Left hindlimb (tissue), 1 donor: ENCODE data around the gene STX3.

ENCODE experiments used
- DNase-seq: peaks from one replicate; pipeline ENCODE4 v3.0.0-alpha.2; 2018

STX3 gene

DNA sequence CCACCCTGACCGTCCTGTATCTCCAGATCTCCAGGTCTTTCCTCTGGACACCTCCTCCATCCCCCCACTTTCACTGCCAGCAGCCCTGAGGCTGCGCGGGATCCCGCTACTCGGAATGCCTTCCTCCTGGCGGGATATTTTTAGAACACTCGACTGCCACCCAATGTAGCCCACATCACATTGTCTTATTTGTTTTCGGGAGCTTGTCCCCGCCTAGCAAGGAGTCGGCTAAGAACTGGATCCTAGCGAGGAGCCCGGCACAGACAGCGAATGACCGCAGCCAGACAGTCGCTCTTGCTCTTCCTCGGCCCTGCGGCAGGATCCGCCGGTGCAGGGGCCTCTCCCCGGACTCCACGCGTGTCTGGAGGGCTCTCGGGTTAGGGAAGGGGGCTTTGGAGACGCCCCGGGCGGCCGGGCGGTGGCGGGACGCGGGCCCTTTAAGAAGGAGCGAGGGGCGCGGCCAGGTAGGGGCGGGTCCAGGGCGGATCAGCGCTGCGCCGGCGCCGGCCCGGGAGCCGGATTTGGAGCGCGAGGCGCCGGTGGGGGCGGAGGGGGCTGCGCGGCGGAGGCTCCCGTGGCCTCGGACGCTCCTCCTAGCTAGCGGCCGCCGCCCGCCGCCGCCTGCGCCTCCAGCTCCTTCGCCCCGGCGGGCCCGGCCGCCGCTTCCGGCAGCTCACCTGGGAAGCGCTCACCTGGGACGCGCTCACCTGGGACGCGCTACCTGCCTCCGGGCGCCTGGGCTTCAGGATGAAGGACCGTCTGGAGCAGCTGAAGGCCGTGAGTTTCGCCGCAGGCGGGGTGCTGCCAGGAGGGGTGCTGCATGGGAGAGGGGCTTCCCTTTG is at the start of gene STX3:
TSS of gene STX3 (plus strand) at position 518 of the 842 bp plus-strand sequence. CDS start at position 748, 230 bp downstream.
- peak; percentile 42 for DNase-seq

DNA sequence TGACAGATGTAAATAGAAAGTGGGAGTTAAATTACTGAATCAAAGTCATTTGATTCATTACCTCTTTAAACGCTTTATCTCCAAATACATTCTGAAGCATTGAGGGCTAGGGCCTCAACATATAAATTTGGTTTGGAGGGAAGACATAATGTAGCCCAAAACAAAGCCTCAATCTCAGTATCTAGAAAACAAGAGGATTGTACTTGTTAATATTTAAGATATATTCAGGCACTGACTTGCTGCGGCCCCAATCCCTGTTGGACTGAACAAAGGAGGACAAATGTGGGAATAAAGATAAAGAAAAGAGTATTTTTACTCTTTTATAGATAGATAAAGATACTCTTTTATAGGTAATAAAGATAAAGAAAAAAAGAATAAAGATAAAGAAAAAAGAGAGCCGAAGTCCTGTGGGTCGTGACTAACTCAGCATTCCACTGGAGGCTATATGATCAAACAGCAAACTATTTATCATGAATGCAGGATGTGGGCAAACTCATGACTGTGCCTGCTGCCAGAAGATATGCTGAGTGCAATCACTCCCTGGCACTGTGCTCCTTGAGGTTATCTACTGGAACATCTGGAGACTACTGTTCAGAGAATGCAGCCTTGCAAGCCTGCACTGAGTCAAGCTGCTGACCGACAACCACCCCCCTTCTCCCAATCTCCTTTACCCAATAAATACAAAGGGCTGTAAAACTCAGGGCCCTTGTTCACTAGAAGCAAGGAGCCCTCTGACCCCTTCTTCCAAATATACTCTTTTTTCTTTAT is 48.5 kb upstream of the STX3 start:
- DNase-seq: no peak

DNA sequence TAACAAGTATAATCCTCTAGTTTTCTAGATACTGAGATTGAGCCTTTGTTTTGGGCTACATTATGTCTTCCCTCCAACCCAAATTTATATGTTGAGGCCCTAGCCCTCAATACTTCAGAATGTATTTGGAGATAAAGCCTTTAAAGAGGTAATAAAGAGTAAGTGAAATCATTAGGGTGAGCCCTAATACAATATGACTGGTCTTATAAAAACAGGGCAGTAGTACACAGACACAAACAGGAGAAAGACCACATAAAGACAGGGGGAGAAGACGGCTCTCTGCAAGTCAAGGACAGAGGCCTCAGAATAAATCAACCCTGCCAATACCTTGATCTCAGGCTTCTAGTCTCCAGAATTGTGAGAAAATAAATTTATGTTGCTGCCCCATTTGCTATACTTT is 47.8 kb upstream of the STX3 start:
- no peak for DNase-seq

DNA sequence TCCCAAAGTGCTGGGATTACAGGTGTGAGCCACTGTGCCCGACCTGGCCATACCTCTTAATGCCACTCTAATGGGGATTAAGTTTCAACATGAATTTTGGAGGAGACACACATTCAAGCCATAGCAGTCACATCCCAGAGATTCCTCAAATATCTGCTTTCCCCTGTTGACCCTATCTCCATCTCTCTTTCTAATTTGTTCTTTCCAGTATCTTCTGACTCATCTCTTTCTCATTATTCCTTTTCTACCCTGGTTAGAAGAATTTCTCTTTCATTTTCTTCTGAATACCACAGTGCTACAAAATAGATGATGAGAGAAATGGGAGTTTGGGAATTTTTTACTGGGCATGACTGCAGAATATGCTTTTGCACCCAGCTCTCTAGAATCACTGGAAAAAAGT is 46.6 kb upstream of the STX3 start:
- DNase-seq: no peak

DNA sequence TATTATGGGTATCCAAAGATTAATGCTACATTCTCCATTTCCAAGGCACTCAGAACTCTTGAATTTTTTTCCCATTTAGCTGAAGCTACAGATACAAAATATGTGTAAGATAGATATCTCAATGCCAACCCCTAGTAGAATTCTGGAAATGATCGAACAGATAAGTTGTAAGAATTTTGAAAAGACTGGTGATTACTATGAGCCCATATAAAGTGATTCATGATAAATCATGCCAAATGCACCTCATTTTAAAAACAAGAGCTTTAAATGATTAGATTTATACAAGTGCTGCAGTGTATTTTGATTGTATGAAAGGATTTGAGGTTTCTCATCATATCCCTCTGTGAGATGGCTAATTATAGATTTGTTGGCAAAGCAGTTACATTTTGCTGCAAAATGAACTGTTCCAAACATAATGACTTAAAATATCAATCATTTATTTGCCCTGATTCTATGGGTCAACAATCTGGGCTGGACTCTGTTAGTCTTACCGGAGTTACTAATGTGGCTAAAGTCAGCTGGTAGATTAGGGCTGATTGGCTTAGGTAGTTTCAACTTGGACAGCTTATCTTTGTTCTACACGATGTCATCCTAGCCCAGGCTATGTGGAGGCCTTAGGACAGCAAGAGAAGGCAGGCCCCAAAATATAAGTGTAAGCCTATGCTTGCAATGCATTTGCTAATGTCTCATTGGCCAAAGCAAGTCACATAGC is 44.9 kb upstream of the STX3 start:
- DNase-seq: no peak

DNA sequence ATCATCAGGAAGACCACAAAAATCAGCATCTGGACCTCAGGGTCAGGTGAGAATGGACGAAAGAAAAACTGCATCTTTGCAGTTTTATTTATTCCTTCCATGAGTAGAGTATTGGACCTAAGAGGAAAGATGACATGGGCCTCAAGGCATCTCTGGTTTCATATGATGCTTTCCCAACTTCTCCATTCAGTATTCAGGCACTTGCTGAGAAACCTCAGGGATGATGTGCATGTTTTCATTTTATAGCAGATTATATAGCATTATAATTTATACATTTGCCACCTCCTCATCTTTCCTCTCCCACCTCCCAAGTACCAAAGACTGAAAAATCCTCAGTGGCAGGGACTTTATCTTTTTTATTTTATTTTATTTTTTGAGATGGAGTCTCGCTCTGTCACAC is 41.4 kb upstream of the STX3 start, which contains the start of gene OR10V1:
TSS of gene OR10V1 (minus strand) at position 101 of the 400 bp plus-strand sequence. CDS start at position 101, 0 bp downstream.
- no peak for DNase-seq

DNA sequence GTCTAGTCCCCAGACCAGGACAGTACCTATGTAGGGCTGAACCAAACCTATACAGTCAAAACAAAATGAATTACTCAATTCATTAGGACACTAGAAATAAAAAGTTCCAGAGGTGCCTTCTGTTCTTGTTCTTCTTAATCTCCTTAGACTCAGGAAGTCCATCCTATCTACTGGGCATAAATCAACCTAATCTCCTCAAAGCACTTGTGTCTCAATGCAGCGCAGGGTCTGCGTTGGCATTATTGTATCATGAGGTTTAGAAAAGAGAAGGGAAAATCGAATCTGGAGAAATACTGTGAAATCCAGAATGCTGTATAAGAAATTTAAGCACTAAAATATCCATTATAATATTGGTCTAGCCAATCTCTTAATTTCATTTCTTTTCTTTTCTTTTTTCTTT is 39.1 kb upstream of the STX3 start:
- no peak for DNase-seq

DNA sequence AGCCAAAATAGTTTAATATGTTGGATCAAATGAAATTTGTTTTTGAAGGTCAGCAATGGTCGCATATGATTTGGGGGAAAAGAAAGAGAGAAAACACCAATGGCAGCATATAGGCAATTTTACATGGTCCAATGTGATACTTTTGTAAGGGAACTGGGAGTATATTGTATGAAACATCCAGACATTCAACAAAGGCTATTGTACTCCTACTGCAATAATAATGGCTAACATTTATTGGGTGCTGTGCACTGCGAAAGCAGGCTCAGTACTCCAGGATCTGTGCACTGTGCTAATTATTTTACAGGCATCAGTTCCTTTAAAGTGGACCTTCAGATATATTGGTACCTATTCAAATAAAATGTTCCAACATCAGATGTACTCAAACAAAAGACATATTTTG is 35.6 kb upstream of the STX3 start:
- DNase-seq: no peak

DNA sequence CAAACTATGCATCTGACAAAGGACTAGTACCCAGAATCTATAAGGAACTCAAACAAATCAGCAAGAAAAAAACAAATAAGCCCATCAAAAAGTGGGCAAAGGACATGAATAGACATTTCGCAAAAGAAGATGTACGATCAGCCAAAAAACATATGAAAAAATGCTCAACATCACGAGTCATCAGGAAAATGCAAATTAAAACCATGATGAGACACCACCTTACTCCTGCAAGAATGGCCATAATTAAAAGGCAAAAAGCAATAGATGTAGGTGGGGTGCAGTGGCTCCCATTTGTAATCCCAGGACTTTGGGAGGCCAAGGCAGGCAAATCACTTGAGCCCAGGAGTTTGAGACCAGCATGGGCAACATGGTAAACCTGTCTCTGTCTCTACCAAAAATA is 31.1 kb upstream of the STX3 start:
- no peak for DNase-seq

DNA sequence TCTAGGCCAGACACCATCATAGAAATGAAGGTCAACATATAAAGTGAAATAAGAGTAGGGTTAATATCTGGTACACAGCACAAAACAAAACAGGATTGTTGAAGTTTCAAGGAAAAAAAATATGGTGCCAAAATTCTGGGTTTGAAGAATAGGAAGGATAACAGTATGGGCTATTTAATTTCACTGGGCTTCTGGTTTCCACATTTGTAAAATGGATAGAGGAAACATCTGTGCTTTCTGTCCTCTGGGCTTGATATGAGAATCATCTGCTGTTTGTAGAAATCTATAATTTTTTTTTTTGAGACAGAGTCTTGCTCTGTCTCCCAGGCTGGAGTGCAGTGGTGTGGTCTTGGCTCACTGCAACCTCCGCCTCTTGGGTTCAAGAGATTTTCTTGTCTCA is 27.8 kb upstream of the STX3 start:
- no peak for DNase-seq

DNA sequence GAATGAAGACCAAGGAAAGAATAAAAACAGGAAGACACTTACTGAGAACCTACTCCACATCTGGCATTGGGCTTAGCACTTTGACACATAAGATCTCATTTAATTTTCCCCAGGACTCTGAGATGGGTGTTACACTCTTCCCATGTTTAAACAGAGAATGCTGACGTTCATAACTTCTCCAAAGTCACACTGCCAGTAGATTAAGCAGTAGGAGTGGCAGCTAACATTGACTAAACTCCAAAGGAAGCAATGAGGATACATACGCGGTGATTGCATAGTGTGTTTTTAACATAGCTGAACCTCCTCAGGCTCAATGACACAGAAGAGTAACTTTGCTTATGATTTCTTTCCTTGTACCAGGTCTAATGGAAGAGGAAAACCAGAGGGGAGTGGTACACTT is 27.0 kb upstream of the STX3 start:
- no peak for DNase-seq

DNA sequence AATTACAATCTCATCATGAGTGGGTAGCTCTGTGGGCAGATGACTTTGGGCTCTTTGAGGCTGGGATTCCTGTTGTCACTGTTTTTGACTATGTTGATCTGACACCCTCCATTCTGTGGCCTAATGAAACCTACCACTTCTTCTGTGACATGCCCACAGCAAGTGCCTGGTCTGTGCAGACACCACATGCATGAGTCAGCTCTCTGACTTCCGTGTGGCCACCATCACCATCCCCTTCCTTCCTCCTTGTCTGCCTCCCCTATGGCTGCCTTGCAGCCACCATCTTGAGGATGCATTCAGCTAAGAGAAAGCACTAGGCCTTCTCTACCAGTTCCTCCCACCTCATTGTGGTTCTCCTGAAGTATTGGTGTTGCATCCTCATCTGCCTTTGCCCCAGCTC is 26.3 kb upstream of the STX3 start:
- no peak for DNase-seq

DNA sequence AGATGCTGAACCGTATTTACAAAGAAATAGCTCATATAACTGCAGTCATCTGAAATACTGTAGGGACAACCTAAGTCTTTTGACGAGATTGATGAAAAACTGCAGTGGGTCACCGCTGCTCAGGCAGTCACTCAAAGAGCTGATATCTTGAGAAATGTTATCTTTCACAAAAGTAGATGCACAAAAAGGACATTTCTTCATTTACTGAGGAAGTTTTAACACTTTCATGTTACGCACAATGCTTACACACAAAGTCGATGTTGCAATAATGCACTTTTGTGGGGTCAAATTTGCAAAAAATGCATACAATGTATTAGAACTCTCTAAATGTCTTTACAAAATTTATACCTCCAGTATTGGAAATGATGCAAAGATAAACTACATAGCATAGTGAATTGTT is 25.3 kb upstream of the STX3 start:
- no peak for DNase-seq

DNA sequence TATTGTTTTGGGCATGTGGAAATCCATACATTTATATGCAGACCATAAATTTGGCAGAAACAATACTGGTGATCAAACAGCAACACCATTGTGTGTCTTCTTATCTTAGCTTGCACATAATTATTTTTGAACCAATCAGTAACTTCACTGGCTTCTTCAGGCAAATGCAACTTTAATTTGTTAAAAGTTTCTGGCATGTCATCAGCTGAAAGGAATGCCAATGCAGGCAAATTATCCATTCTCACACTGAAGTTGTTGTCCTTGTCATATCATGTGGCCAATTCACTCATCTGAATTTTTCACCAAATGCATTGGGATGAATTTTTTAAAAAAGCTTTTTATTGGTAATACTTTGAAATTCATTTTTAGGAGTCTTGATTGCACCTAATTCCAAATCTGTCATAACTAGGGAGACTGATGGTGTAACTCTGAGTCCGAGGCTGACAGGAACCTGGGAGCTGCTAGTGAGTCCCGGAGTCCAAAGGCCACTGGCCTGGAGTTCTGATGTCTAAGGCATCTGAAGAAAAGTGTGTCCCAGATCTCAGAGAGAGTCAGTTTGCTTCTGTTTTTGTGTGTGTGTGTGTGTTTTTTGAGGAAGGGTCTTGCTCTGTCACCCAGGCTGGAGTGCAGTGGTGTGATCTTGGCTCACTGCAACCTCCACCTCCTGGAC is 24.1 kb upstream of the STX3 start:
- DNase-seq: no peak

DNA sequence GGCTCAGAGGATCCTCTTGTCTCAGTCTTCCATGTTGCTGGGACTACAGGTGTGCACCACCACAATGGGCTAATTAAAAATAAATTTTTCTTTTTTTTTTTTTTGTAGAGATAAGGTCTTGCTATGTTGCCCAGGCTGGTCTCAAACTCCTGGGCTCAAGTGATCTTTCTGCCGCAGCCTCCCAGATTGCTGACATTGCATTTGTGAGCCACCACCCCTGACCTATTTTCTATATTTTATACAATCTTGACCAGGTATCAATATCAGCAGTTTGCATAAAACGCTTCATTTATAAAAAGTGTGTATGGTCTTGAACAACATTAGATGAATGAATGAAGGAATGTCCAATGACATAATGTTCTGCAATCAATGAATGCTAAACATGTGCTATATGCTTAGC is 9.1 kb upstream of the STX3 start:
- DNase-seq: no peak

DNA sequence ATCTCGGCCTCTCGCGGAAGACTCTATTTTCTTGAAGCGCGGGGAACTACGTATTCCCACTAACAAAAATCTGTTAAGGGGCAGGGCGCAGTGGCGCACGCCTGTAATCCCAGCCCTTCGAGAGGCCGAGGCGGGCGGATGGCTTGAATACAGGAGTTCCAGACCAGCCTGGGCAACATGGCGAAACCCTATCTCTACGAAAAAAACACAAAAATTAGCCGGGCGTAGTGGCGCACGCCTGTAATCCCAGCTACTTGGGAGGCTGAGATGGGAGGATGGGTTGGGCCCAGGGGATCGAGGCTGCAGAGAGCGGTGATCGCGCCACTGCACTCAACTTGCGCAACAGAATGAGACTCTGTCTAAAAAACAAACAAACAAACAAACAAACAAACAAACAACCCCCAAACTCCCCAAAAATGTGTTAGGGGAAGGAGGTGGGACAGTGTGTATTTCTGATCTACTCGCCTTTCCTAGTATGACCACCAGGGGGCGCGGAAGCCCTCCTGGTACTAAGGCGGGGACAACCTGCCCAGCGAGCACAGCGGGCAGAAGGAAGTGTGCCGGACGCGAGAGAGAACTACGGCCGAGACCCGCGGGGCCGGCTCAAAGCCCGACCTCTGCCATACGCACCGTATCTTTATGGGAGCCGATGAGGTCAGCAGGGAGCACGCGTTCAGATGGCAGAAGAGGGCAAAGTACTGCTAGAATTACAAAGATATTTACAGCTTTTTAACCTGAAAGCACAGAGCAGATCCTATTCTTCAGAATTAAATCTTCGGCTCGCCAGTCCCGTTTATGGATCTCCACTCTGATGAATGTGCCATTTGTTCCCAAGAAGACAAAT is 1.3 kb upstream of the STX3 start:
- peak; percentile 77 for DNase-seq

DNA sequence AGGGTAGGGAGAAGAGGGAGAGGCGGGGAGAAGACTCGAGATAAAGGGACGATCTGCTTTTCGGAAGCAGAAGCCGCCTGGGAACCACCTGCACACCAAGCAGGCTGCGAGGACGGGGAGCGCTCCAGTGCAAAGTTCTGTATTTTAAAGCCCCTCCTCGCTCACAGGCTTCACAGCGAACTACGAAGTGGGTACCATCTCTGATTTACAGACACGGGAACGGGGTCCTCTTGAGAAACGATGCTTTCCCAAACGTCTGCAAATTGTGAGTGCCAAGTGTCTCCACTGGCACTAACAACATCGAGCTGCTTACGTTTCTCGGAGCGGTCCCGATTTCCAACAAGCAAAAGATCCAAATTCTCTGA is 700 bp upstream of the STX3 start:
- no peak for DNase-seq

DNA sequence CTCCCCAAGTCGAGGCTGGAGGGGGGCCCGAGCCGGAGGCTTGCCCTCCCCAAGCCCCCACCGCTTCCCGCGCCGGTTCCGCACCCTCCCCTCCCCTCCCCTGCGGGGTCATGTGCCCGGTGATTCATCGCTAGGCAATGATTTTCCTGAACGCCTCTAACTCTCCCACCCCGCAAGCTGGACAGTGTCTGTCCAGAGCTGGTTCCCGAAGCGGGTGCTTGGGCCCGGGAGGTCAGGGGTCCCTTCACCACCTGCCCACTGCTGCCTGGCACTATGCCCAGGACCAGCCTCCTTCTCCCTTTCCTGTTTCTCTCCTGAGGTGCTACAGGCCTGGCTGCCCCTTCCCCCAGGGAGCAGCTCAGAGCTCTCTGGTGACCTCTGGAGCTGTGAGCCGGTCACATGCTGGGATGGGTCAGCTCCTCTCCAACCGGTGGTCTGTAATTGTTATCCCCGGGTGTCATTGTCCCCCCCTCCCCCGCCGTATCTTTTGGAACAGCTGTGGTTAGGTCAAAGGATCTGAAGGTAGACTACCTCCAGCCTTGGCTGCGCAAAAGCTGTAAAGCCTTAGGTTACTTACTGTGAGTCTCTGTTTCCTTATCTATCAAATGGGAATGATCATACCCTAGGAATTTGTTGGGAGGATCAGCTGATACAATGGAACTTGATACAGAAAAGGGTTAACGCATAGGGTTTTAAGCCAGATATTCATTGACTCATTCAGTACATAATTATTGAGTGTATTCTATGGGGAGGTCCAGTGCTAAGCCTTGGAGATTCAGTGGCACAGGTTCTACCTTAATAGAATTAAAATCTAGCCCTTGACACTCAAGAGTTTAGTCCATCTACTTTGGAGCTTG is 753 bp downstream of the STX3 start:
- peak; percentile 50 for DNase-seq

DNA sequence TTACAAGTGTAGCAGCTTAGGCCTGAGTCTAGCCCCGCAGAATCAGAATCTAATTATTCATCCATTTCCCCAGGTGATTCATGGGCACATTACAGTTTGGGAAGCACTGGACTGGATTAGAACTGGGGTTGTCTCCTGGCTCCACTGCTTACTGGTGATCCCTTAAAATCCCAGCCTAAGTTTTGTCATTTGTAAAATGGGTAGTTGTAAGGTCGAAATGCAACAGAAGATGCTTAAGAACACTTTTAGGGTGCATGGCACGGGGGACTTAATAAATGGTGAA is 1.3 kb downstream of the STX3 start:
- DNase-seq: no peak

DNA sequence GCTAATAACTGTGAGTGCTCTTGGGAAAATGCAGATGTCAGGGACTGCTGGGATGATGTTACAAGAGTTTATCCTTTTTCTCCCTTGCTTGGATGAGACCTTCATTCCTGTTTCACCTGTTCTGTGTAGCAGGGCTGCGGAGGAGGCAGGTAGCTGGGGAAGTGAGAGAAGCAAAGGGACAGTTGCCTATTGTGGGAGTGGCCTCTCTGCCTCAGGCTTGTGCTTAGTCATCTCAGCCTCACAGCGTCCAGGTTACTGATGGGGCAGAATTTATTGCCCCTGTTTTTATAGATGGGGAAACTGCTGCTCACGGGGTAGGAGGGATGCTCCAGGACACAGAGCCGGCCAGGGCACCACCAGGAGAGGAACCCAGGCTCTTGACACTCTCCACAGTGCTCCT is 1.7 kb downstream of the STX3 start:
- DNase-seq: no peak

DNA sequence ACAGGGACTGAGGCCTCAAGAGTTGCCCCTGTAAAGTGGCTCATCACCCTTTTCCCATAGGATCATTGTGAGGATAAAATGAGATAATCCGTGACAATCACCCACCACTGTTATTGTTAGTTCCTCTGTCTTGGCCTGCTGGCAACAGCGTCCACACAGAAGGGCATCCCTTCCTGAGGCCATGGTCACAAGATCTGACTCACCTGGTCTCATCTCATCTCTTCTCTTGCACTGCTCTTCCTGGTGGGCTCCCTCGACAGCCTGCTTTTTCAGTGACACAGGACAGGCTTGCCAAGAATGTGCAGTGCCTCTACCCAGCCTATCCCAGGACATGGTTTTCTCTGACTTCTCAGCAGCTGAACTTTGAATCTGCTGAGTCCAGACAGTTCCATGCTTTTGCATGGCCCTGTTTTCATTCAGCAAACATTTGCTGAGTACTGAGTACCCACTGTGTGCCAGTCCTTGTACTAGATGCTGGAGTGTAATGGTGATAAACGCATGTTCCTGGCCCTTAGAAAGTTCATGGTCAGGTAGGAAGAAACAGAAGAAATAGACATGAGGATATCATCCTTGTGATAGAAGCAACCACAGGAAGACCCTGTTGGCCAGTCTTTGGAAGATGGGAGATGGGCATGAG is 3.3 kb downstream of the STX3 start:
- no peak for DNase-seq
